VCaP (cell line): ENCODE results near the gene NKX2-4.
"Not testable (repeated sequence)": the region's sequence is repeated elsewhere in the genome, so short reads cannot be mapped to it uniquely, and the experiment has no call there.

Source experiments
- H3K27ac ChIP-seq: fragments of 450-650 bp; 2 replicates; pipeline ENCODE4 v1.5.1; 2017
- CTCF ChIP-seq: fragments of 450-650 bp; conservative IDR thresholded peaks from 2 replicates; pipeline ENCODE4 v1.5.1; 2017; ENCODE audit warnings: mild to moderate bottlenecking, moderate library complexity

The NKX2-4 gene

GRCh38 chr20:21372016-21372415, 25.3 kb downstream of the NKX2-4 start:
- no peak overlapping the region for H3K27ac ChIP-seq
- no peak for TF ChIP-seq CTCF

GRCh38 chr20:21371193-21371592, 26.1 kb downstream of the NKX2-4 start:
- no peak for TF ChIP-seq CTCF
- H3K27ac ChIP-seq, result no peak overlapping the region

GRCh38 chr20:21368791-21369190, 28.5 kb downstream of the NKX2-4 start:
- TF ChIP-seq CTCF, result no peak
- H3K27ac ChIP-seq, result no peak overlapping the region

GRCh38 chr20:21366273-21366672, 31.1 kb downstream of the NKX2-4 start:
- not testable (repeated sequence) for H3K27ac ChIP-seq

- TF ChIP-seq CTCF, result no peak
- H3K27ac ChIP-seq, result no peak overlapping the region
Observed at GRCh38 chr20:21365771-21366170, 31.6 kb downstream of the NKX2-4 start.

- no peak overlapping the region for H3K27ac ChIP-seq
- TF ChIP-seq CTCF, result no peak
Observed at GRCh38 chr20:21364413-21364812, 32.9 kb downstream of the NKX2-4 start.

GRCh38 chr20:21361266-21361665, 36.1 kb downstream of the NKX2-4 start:
- no peak overlapping the region for H3K27ac ChIP-seq
- TF ChIP-seq CTCF, result no peak

- H3K27ac ChIP-seq, result no peak overlapping the region
Observed at GRCh38 chr20:21360705-21361104, 36.6 kb downstream of the NKX2-4 start.

More at GRCh38 chr20:21360705-21361104, 36.6 kb downstream of the NKX2-4 start:
- no peak for TF ChIP-seq CTCF
